ENCODE measurements around the gene VASP.

DNA sequence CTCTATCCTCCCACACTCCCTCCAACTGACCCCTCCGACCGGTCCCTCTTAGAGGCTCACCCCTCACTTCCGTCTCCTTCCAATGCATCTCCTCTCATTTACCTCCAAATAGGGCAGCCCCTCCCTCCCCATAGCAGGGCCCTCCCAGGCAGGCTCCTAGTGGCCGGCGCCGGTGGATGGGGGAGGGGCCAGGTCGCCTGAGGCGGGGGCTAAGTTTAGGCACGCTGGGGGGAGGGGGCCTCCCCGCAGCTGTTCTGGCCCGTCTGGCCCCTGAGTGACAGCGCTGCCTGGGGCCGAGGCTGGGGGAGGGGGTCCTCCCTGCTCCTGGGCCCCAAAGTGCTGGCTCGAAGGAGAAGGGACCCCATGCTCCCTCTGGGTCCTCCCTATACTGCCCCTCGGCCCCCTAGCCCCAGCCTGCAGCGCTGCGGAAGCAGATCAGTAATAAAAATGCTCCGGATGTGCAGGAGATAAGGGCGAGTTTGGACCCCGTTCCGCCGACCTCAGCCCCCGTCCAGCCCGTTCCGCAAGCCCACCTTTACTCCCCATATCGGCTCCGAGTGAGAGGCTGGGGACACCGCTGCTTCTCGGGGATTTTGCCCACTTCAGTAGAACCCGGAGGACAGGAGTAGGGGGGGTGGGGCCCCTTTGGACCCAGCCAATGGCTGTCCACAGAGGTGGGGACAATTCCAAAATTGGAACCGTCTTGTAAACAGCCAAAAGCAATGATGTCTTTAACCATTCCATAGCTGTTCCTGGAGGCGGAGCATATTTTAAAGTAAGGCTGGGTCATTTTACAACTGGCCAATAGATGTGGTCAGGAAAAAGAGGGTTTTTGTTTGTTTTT lies 14.4 kb upstream of the VASP start:
- TF ChIP-seq BHLHE40 (IDR thresholded peaks at IDR 0.05; ENCODE audit: low read depth, low read length) (no peak), POLR2A (IDR thresholded peaks at IDR 0.05; ENCODE audit: low read depth, low read length) (no peak), MAFK (IDR thresholded peaks at IDR 0.05; ENCODE audit: low read depth, low read length) (no peak), MAZ (IDR thresholded peaks at IDR 0.05; ENCODE audit: borderline replicate concordance, low read depth, low read length) (no peak), CEBPB (IDR thresholded peaks at IDR 0.05; ENCODE audit: low read depth, low read length) (no peak), SMC3 (IDR thresholded peaks at IDR 0.05; ENCODE audit: low read depth, low read length) (no peak), CHD1 (IDR thresholded peaks at IDR 0.05; ENCODE audit: low read depth, low read length) (no peak), MXI1 (IDR thresholded peaks at IDR 0.05; ENCODE audit: borderline replicate concordance, low read depth, low read length) (no peak), RCOR1 (IDR thresholded peaks at IDR 0.05; ENCODE audit: insufficient replicate concordance, low read length) (no peak), NFE2L2 (IDR thresholded peaks at IDR 0.05; ENCODE audit: low read depth, low read length) (no peak)
- TF ChIP-seq, protein P1, sequence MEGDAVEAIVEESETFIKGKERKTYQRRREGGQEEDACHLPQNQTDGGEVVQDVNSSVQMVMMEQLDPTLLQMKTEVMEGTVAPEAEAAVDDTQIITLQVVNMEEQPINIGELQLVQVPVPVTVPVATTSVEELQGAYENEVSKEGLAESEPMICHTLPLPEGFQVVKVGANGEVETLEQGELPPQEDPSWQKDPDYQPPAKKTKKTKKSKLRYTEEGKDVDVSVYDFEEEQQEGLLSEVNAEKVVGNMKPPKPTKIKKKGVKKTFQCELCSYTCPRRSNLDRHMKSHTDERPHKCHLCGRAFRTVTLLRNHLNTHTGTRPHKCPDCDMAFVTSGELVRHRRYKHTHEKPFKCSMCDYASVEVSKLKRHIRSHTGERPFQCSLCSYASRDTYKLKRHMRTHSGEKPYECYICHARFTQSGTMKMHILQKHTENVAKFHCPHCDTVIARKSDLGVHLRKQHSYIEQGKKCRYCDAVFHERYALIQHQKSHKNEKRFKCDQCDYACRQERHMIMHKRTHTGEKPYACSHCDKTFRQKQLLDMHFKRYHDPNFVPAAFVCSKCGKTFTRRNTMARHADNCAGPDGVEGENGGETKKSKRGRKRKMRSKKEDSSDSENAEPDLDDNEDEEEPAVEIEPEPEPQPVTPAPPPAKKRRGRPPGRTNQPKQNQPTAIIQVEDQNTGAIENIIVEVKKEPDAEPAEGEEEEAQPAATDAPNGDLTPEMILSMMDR (conservative IDR thresholded peaks at IDR 0.05; ENCODE audit: low read depth, low read length), result no peak
- TF ChIP-seq, protein P2, sequence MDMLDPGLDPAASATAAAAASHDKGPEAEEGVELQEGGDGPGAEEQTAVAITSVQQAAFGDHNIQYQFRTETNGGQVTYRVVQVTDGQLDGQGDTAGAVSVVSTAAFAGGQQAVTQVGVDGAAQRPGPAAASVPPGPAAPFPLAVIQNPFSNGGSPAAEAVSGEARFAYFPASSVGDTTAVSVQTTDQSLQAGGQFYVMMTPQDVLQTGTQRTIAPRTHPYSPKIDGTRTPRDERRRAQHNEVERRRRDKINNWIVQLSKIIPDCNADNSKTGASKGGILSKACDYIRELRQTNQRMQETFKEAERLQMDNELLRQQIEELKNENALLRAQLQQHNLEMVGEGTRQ (IDR thresholded peaks at IDR 0.05; ENCODE audit: low read depth, low read length), result no peak
- TF ChIP-seq, protein P3, sequence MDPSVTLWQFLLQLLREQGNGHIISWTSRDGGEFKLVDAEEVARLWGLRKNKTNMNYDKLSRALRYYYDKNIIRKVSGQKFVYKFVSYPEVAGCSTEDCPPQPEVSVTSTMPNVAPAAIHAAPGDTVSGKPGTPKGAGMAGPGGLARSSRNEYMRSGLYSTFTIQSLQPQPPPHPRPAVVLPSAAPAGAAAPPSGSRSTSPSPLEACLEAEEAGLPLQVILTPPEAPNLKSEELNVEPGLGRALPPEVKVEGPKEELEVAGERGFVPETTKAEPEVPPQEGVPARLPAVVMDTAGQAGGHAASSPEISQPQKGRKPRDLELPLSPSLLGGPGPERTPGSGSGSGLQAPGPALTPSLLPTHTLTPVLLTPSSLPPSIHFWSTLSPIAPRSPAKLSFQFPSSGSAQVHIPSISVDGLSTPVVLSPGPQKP (IDR thresholded peaks at IDR 0.05; ENCODE audit: borderline replicate concordance, low read depth, low read length), result no peak

Data from IMR-90 (cell line).